HG03432 (cell line): ENCODE measurements around the gene CLDN11.

Experiments
- ATAC-seq: cut with Tn5 transposase; IDR thresholded peaks from one replicate; pipeline ENCODE4 v1.9.1; 2021; ENCODE audit warnings: mild to moderate bottlenecking, moderate library complexity; ENCODE audit not compliant: unreplicated experiment

CLDN11 gene

DNA sequence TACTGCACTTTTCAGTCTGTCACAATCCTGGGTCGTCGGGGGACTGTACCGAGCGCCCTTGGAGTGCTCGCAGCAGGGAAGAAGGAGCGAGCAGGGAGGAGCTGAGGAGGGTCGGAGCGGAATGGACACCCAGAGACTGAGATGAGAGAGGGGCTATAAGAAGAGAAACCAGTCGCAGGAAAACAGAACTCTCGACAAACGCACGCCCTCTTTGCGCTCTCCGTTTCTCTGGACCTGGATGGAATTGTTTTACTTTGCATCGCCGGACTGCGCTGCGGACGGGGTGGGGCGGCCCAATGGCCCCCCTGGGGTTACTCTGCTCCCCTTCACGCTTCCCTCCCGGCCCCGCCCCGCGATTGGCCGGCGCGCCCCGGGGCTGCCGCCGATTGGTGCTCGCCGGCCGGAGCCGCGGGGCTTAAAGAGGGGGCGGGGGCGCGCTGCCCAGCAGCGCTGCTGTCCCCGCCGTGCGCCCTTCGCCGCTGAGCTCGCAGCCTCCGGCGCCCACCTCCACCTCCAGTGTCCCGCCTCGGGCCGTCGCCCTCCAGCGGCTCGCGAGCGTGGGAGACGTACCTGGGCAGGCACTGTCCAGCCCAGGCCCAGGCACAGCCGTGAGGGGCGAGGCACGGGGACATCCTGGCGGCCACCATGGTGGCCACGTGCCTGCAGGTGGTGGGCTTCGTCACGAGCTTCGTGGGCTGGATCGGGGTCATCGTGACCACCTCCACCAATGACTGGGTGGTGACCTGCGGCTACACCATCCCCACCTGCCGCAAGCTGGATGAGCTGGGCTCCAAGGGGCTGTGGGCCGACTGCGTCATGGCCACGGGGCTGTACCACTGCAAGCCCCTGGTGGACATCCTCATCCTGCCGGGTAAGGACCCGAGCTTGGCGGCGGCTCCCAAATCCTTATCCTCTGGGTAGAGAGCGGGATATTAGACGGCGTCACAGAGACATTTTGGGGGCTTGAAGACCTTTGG, at the start of gene CLDN11:
Gene CLDN11, plus strand, starts transcription at position 447 of the 977 bp plus-strand sequence. Its CDS starts 199 bp downstream, at position 646.
- ATAC-seq = no peak

GRCh38 chr3:170368921-170369320, 49.7 kb upstream of the CLDN11 start:
- ATAC-seq = no peak

- peak; percentile 40 for ATAC-seq
Observed at GRCh38 chr3:170372190-170372879, 46.3 kb upstream of the CLDN11 start.

DNA sequence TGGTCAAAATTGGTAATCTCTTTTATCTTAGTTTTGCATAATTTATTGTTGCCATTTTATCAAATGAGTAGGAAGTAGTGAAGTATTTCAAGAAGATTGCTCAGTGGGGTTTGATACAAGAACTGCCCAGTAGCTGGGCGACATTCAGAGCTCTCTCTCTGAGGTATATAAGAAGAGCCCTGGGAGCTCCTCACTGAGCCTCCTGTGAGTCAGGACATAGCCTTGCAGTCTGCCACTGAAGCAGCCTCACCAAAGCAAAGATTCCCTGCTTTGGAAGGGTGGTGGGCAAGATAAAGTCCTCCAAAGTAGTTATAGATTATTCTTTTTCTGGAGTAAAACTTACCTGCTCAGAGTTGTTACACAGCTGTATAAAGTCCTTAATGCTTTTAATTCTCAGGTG, 35.1 kb upstream of the CLDN11 start:
- ATAC-seq = no peak

- no peak for ATAC-seq
Observed at GRCh38 chr3:170386468-170386867, 32.2 kb upstream of the CLDN11 start.

- ATAC-seq = no peak
Observed at GRCh38 chr3:170387950-170388349, 30.7 kb upstream of the CLDN11 start.

GRCh38 chr3:170391108-170391507, 27.6 kb upstream of the CLDN11 start:
- ATAC-seq = no peak

GRCh38 chr3:170397685-170398084, 21.0 kb upstream of the CLDN11 start:
- no peak for ATAC-seq

DNA sequence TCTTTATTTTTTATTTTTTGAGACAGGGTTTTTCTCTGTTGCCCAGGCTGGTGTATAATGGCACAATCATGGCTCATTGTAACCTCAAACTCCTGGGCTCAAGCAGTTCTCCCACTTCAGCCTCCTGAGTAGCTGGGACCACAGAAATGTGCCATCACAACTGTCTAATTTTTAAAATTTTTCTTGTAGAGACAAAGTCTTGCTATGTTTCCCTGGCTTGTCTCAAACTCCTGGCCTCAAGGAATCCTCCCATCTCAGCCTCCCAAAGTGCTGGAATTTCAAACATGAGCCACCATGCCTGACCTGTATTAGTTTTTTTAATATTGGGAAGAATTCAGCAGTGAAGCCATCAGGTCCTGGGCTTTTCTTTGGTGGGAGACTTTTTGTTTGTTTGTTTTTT, 13.6 kb upstream of the CLDN11 start:
- no peak for ATAC-seq

DNA sequence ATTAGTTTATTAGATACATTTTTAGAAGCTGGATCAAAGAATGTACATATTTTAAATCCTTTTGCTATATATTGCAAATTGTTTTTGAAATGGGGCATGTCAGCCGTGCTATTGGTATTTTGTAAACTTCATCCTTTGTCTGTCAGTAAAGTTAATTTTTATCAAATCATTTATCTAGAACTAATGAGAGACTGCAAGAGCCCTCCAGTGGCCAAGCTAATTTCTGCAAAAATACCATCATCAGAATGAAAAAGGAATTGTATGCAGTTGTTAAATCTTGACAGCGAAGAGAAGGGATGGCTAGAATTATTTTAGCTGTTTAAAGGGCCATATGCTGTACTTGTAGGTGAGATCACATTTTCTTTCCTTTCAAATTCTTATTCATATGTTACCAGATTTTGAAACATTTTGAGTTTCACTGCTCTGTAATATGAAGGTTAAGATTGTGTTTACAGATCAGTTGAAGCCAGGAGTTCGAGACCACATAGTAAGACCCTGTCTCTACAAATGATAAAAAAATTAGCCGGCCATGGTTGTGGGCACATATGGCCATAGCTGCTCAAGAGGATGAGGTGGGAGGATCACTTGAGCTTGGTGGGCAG, 8.1 kb upstream of the CLDN11 start:
- no peak for ATAC-seq

DNA sequence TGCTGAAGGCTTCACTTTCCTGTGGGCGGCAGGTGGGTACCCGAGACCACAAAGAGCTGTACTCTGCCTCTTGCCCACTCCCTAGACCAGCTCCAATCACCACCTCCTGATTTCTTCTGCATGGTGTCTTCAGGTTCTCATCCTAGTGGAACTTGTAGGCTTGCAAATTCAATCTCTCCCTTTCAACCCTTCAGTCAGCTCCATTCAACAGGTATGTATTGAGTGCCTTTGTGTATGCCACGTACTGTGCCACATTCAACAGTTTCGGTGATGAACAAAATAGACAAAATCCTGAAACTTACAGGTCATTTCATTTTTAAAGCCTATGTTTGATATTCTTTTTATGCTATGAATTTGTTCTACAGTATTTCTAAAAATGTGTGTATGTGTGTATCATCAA, 5.4 kb upstream of the CLDN11 start:
- no peak for ATAC-seq

DNA sequence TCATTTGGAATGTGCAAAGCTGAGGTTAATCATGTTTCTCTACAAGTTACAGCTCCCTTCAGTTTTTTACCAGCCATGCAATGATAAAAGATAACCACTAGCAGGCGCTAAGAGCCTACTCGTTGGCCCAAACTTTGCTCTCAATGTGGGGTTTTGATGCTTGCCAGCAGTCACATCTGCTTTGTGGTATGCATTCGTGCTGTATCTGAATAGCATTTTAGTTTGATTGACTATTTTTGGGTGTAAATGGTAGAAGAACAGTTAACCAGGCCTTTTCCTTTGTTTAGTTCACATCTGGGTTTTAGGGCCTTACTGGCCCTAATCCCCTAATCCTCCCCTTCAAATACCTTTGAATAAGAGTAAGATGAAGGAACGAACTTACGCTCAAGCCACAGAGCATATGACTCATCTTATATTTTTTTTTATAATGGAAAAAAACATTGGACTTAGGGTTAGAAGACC, 4.4 kb upstream of the CLDN11 start:
- peak; percentile 70 for ATAC-seq

DNA sequence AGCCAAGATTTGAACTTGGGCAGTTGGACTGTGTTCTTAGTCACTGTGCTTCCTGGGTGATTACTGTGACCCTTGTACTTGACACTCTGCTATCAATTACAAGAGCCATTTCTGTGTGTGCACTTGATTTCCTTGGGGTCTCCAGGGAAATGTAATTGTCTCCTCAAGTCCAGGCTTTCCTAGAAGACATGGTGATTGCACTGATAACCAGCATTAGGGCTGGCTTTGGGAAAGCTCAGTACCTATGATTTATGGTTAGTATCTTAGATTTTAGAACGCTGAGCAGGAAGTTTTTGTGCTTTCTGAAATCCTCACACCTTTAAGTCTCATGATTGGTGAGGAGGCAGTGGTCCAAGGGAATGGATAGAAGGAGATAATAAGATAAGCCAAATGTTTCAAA, 1.6 kb upstream of the CLDN11 start:
- ATAC-seq = no peak

DNA sequence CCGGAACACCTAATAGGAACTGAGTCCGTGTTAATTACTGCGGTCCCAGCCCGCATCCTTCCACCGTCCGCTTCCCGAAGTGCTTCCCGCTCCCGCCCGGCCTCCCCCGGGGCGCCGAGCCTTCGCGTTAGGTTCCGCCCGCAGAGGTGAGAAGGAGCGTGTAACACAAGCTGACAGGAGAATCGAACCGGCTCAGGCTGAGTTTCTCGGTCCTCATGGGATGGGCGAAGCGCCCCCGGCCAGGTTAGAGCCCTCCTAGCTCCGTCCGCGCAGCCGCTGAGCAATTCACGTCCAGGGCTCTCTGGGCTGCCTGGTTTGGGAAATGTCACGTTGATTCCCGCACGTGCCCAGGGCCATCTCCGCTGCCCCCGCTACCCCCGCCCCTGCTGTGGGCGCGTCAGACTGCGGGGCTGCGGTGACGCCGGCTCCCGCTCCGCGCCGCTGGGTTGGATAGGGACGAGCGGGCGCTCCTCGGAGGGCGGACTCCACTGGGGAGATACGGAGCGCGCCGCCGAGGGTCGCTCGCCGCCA, 954 bp downstream of the CLDN11 start:
- ATAC-seq = no peak

DNA sequence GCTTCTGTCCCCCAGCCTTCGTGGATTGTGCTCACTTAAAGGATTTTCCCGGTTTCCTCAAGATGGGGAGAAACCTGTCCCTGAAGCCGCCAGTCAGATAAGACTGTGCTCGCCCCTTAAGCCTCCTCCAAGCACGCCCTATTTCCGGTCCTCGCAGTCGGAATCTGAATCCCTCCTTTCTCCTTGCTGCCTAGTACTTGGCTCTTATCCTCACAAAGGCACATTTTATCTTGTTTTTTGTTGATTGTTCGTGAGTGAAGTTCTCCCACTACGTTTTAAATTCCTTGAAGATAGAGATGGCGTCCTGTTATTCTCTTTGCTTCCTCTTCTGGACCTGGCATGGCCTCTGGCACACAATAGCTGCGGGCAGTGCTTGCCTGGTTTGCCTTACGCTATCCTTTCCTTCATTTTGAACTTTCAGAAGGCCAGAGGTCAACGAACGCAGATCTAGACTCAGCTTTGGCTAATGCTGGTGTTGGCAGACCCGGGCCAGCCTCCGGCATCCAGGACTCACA, 1.7 kb downstream of the CLDN11 start:
- no peak for ATAC-seq

DNA sequence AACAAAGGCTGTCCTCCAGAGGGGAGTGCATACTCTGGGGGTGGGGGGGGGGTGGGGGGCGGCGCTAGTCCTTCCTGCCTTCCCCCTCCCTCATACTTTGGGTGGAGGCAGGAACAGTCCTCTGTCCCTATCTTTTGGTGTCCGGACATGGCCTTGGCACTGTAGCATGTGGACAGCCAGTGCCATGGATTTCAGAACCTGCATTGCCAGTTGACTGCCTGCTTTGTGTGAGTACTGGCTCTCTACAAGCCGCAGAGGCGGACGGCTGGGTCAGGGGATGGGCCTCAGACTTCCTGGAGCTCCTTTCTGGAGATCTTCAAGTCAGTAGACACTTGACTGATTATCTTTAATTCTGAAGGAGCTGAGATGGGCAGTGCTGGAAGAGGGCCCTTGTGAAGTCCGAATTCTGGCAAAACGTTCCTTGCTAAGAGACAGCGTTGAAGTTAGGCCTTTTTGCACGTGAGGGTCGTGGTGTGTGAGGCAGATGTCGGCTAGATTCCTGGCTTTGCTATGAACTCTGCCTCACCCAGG, 2.5 kb downstream of the CLDN11 start:
- ATAC-seq = no peak

DNA sequence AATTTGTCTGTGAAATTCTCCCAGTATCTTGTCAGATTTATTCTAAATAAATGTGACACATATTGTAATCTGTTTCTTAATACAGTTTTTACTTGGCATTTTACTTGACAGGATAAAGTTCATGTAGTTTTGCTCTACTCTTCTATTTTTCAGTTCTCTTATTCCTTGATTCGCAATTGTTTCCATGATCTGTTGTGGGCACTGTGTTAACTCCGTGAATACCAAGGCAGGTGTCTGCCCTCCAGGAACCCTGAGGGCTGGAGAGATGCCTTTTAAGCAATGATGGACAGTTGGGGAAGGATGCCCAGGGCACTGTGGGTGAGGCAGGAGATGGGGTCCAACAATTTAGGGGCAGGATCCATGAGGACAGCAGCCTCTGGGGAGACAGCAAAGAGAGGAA, 3.1 kb downstream of the CLDN11 start:
- no peak for ATAC-seq

- no peak for ATAC-seq
Observed at GRCh38 chr3:170423001-170423615, 4.4 kb downstream of the CLDN11 start.

GRCh38 chr3:170424879-170425278, 6.2 kb downstream of the CLDN11 start:
- ATAC-seq = no peak

GRCh38 chr3:170425491-170426239, 7.0 kb downstream of the CLDN11 start:
- ATAC-seq = no peak
